Panc1 (cell line): ENCODE measurements around the gene NT5C2.

Experiments
- POLR2AphosphoS5 ChIP-seq: IDR thresholded peaks from 2 replicates; pipeline ENCODE4 v1.6.1; 2012; ENCODE audit warnings: mild to moderate bottlenecking, low read depth, low read length, moderate library complexity
- TCF7L2 ChIP-seq: IDR thresholded peaks from 2 replicates; pipeline ENCODE4 v1.6.1; 2011; ENCODE audit warnings: mild to moderate bottlenecking, low read depth, low read length, inconsistent platforms
- TF ChIP-seq, protein P1 (sequence below): fragments of 450-650 bp; IDR thresholded peaks from 2 replicates; pipeline ENCODE4 v1.5.1; 2017; ENCODE audit warnings: mild to moderate bottlenecking

DNA sequence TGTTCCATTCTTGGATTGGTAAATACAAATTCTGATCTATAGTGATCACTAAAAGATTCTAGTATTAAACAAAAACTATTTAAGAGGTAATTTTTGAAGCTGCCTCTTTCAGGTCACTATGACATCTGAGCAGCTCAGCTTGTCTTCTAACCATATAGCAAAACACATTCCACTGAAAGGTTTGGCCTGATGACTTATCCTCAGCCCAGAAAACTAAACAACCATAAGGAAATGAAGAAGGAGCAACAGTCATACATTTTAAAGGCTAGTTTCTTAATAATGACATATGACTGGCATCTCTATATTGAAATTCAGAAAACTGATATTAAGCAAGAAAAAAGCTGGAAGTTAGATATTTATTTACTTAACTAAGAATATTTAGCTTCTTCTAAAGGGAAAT lies 24.6 kb downstream of the NT5C2 start:
- TF ChIP-seq, protein P1, sequence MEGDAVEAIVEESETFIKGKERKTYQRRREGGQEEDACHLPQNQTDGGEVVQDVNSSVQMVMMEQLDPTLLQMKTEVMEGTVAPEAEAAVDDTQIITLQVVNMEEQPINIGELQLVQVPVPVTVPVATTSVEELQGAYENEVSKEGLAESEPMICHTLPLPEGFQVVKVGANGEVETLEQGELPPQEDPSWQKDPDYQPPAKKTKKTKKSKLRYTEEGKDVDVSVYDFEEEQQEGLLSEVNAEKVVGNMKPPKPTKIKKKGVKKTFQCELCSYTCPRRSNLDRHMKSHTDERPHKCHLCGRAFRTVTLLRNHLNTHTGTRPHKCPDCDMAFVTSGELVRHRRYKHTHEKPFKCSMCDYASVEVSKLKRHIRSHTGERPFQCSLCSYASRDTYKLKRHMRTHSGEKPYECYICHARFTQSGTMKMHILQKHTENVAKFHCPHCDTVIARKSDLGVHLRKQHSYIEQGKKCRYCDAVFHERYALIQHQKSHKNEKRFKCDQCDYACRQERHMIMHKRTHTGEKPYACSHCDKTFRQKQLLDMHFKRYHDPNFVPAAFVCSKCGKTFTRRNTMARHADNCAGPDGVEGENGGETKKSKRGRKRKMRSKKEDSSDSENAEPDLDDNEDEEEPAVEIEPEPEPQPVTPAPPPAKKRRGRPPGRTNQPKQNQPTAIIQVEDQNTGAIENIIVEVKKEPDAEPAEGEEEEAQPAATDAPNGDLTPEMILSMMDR: no peak
- TF ChIP-seq POLR2AphosphoS5 (no peak), TCF7L2 (no peak)
